Peyer's patch (tissue), 4 donors: Measurements from ENCODE around the gene NPFF. TPM values are rescaled to one million over a fixed set of nuclear protein-coding genes. Genes with fewer than 3 reads are reported as not detected.

Experiments used
- DNase-seq, 3 donors: peaks; one replicate each; pipeline ENCODE4 v3.0.0-alpha.2; 2017 to 2019
- H3K27ac ChIP-seq, 4 donors: fragments of 200-600 bp; sonication (generic); one replicate each; pipeline ENCODE4 v1.5.1; 2016 to 2019
- H3K27me3 ChIP-seq, 2 donors: fragments of 200-600 bp; sonication (generic); one replicate each; pipeline ENCODE4 v1.5.1; 2019
- H3K36me3 ChIP-seq, 3 donors: fragments of 200-600 bp; sonication (generic); one replicate each; pipeline ENCODE4 v1.5.1; 2016 to 2019
- H3K4me1 ChIP-seq, 4 donors: fragments of 200-600 bp; sonication (generic); one replicate each; pipeline ENCODE4 v1.5.1; 2016 to 2019
- H3K4me3 ChIP-seq, 4 donors: fragments of 200-600 bp; sonication (generic); 1 replicate in 3 of 4; 2 replicates in 1 of 4; pipeline ENCODE4 v1.5.1; 2016 to 2019; ENCODE audit warnings: mild to moderate bottlenecking in 1 of 4
- H3K9me3 ChIP-seq, 4 donors: fragments of 200-600 bp; sonication (generic); one replicate each; pipeline ENCODE4 v1.5.1; 2016 to 2019; ENCODE audit warnings: mild to moderate bottlenecking in 1 of 4
- CTCF ChIP-seq, 6 experiments: fragments of 450-650 bp in 4 of 6; fragments of 200-600 bp in 2 of 6; sonication (generic) in 1 of 6; IDR thresholded peaks; one replicate each; pipeline ENCODE4 v1.5.1; 2017 to 2019; ENCODE audit warnings: antibody characterized with exemption in 6 of 6, mild to moderate bottlenecking in 3 of 6, moderate library complexity in 1 of 6
- POLR2A ChIP-seq, 2 donors: fragments of 450-650 bp; IDR thresholded peaks; one replicate each; pipeline ENCODE4 v1.5.1; 2017; ENCODE audit warnings: antibody characterized with exemption in 2 of 2, mild to moderate bottlenecking in 2 of 2, moderate library complexity in 2 of 2
- total RNA-seq, 4 donors: library from RNA; depleted of rRNA; stranded (reverse); fragments of >200 nt; gene quantifications; one replicate each; pipeline ENCODE4 v1.1.0, GENCODE V29; 2016

Gene NPFF
- total RNA-seq, 4 donors from 2014 or later = not detected

GRCh38 chr12:53492188-53492587 lies 15.1 kb downstream of the NPFF start:
- Histone ChIP-seq H3K9me3 (no peaks in the 10 kb centered on the region), H3K4me1 (peaks cover 0 to 20% (median 5%) of the 10 kb centered on the region in 4 donors), H3K36me3 (peaks cover 0 to 3% (median 0%) of the 10 kb centered on the region in 3 donors), H3K27ac (peak overlapping the region; percentile 74 to 82 (median 76)), H3K27me3 (no peaks in the 10 kb centered on the region), H3K4me3 (peak overlapping the region in 3 of 4 donors; percentile 47 to 75 (median 63))
- no peak for DNase-seq
- TF ChIP-seq CTCF (IDR thresholded peaks at IDR 0.05) (no peak), POLR2A (IDR thresholded peaks at IDR 0.05) (no peak)

GRCh38 chr12:53489242-53489864 lies 17.9 kb downstream of the NPFF start:
- Histone ChIP-seq H3K27me3 (no peaks in the 10 kb centered on the region), H3K27ac (no peak overlapping the region), H3K4me1 (peaks cover 0 to 11% (median 5%) of the 10 kb centered on the region in 4 donors), H3K36me3 (peaks cover 0 to 21% (median 0%) of the 10 kb centered on the region in 3 donors), H3K9me3 (no peaks in the 10 kb centered on the region), H3K4me3 (no peak overlapping the region)
- DNase-seq = no peak
- TF ChIP-seq POLR2A (IDR thresholded peaks at IDR 0.05) = no peak
- no peak for TF ChIP-seq CTCF (IDR thresholded peaks at IDR 0.05)

DNA sequence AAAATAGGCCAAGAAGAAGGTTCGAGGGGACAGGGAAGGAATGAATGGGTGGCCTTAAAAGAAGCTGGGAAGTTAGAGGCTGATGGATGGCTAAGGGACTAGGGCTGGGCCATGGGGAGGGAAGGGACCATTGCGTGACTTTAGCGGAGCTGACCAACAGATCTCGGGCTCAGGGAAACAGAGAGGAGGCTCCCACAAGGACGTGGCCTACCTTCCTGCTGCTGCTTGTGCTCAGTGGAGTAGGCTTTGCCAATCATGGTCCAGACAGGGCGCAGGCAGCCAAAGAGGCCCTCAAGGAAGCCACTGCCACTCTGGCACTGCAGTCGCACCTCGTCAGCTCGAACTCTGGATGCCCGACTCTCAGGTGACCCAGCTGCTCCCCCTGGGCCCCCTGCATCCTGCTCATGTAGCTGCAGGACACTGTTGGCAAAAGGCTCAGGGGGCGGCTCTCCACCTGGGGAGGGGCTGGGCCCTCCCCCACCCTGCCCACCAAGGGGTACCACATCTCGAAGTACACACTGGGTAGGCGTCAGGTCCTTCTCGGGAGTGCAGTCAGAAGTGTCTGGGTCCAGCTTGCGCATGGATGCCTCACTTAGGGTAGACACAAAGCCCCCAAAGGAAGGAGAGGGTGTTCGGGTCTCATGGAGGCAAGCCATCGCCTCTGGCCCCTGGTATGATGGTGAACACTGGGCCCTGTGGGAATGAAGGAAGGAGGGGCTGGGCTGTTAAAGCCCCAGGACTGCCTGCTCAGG lies 20.4 kb downstream of the NPFF start:
- no peaks in the 10 kb centered on the region for H3K9me3 ChIP-seq
- peak in 1 of 3 donors; percentile 45 for DNase-seq
- no peak overlapping the region for H3K27ac ChIP-seq
- no peak overlapping the region for H3K4me3 ChIP-seq
- peaks cover 0 to 40% (median 0%) of the 10 kb centered on the region in 3 donors for H3K36me3 ChIP-seq
- H3K4me1 ChIP-seq = peaks cover 0 to 14% (median 2%) of the 10 kb centered on the region in 4 donors
- no peak for TF ChIP-seq POLR2A (IDR thresholded peaks at IDR 0.05)
- TF ChIP-seq CTCF (IDR thresholded peaks at IDR 0.05) = no peak
- H3K27me3 ChIP-seq = no peaks in the 10 kb centered on the region

- peaks cover 0 to 14% (median 2%) of the 10 kb centered on the region in 4 donors for H3K4me1 ChIP-seq
- H3K4me3 ChIP-seq = no peak overlapping the region
- no peak for DNase-seq
- no peaks in the 10 kb centered on the region for H3K9me3 ChIP-seq
- H3K27me3 ChIP-seq = no peaks in the 10 kb centered on the region
- no peak overlapping the region for H3K27ac ChIP-seq
- H3K36me3 ChIP-seq = peaks cover 0 to 48% (median 0%) of the 10 kb centered on the region in 3 donors
- TF ChIP-seq CTCF (IDR thresholded peaks at IDR 0.05) = no peak
- no peak for TF ChIP-seq POLR2A (IDR thresholded peaks at IDR 0.05)
Observed at GRCh38 chr12:53485955-53486735, 21.1 kb downstream of the NPFF start.

DNA sequence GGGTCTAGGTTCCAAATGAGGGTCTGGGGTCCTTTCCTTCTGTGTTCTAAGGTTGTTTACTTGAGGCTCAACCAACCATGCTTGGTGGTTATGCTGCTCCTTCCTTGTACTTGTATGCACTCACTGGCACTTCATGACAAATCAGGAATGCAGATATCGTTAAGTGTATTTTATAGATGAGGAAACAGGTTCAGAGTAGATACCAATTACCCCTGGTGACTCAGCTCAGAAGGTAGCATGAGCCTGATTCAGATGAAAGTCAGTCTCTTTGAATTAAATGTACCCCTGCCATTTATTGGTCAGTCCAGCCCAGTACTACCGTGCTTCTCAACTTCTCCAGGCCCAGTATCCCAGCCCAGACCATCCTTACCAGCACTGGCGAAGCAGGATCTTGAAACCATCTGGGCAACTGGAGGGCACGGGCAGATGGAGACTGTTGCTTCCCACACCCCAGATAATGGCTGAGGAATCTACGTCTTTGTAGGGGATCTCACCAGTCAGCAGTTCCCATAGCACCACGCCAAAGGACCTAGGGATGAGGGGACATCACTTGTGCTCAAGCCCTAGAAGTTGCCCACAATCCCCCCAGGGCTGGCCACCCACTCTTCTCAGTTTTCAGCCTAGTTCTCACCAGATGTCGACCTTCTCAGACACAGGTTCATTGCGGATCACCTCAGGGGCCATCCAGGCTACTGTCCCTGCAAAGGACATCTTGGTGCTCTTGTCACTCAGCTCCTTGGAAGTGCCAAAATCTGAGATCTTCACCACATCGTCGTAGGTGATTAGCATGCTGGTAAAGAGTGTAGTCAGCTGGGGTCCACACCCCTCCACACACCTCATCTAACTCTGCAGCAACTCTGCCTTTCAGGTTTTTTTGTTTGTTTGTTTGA lies 22.4 kb downstream of the NPFF start:
- Histone ChIP-seq H3K9me3 (no peaks in the 10 kb centered on the region), H3K27ac (no peak overlapping the region), H3K4me1 (peaks cover 0 to 19% (median 2%) of the 10 kb centered on the region in 4 donors), H3K36me3 (peaks cover 0 to 60% (median 0%) of the 10 kb centered on the region in 3 donors), H3K4me3 (no peak overlapping the region), H3K27me3 (no peaks in the 10 kb centered on the region)
- TF ChIP-seq POLR2A (IDR thresholded peaks at IDR 0.05) (no peak), CTCF (IDR thresholded peaks at IDR 0.05) (no peak)
- DNase-seq = no peak
